ENCODE data around the gene MAP1A. TPM values are rescaled to one million over a fixed set of nuclear protein-coding genes. Genes with fewer than 3 reads are reported as not detected.
A peak's percentile ranks its signal among the peaks of the same experiment; 100 is the strongest.

The MAP1A gene
- total RNA-seq, 3 donors from 2014 or later: 1.9 to 59.4 (median 7.9) TPM

DNA sequence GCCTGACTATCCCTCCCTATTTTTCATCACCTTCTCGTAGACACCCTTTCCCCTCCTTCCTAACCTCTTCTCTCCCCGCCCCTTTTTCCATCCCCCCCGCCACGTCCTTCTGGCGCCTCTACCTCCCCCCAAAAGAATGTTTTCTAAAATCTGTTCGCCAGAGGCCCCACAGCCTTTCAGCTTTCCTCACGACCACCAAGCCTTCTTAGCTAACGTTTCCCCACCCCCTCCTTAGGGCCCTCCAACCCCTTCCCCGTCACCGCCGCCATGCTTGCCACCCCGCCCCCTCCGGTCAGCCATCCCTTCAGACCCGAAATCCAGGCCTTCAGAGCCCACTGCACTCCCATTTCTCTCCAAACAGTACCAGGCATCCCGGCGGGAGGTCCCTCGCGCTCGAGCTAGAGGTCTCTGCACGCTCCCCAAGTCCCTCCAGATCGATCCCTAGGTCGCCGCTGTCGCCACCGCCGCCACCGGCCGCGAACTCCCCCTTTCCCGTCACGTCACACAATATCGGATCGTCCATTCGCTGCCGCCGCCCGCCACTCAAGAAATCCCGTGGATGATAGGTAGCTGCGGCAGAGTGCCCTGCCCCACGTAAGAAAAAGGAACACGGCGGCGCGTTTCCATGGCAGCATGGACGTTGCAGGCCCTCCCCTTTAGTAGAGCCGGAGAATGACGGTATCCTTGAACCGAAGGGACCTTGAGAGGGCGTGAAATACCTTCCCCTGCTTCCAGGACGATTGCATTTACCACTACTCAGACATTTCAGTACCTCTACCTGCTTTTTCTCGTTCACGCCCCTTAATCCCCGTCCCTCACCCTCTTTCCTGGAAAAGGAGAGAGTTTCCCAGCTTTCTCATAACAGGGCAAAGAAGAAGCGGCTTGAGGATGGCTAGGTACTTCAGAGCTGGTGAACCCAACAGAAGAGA lies 24.5 kb upstream of the MAP1A start, which contains the start of gene TP53BP1:
Gene TP53BP1 (minus strand): TSS at position 484 of the 929 bp plus-strand sequence. CDS start 113 bp downstream, at position 371.
- DNase-seq (peak; percentile 96 to 98 (median 98)), ATAC-seq (peak; percentile 98)
- intact Hi-C loops (cut with DNase I, micrococcal nuclease): no loop called here
- no peak for TF ChIP-seq CTCF (IDR thresholded peaks at IDR 0.05)
- H3K4me3 ChIP-seq: peak within 1 kb of the TSS; percentile 45
- no peaks in the 10 kb centered on the region for H3K36me3 ChIP-seq (ENCODE audit: low read depth)
- peaks cover 12% of the 10 kb centered on the region for H3K4me1 ChIP-seq (ENCODE audit: low read depth)
- H3K9me3 ChIP-seq: no peaks in the 10 kb centered on the region

DNA sequence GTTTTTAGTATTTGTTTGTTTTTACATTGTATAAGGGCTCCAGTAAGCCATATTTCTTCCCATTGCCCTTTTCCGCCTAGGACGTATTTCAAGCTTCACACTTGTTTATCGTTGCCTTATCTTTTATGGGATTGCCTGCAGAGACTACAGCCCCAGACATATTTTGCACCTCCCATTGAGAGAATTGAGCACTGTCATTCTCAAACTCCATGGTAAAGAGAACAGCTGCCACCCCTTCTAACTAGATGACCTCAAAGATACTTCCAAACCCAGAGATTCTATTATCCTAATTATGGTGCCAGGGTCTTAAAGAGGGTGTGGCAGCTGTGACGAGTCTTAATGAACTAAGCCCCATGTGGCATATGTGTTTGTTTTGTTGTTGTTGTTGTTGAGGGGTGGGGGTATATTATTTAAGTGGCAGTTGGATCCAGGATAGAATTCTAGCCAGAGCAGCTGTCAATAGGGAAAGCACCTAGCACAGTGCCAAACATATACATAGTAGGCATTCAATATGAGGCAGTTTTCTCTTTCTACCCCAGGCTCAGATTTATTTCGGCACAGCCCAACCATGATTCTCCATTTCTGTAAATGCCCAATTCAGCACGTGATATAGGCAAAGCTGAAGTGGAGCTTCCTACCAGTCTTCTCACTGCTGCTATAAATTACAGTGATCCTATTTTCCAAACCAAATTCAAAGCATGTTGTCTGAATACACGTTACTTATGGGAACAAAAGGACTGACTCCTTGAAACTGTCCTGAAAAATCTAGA lies 23.5 kb upstream of the MAP1A start:
- intact Hi-C loops (cut with DNase I, micrococcal nuclease): no loop called here
- Histone ChIP-seq H3K4me1 (ENCODE audit: low read depth) (peaks cover 10% of the 10 kb centered on the region), H3K4me3 (no peak overlapping the region), H3K9me3 (no peaks in the 10 kb centered on the region), H3K36me3 (ENCODE audit: low read depth) (no peaks in the 10 kb centered on the region)
- ATAC-seq (peak; percentile 48), DNase-seq (no peak)
- no peak for TF ChIP-seq CTCF (IDR thresholded peaks at IDR 0.05)

- DNase-seq (no peak), ATAC-seq (no peak)
- Histone ChIP-seq H3K36me3 (ENCODE audit: low read depth) (no peaks in the 10 kb centered on the region), H3K9me3 (no peaks in the 10 kb centered on the region), H3K4me1 (ENCODE audit: low read depth) (no peaks in the 10 kb centered on the region), H3K4me3 (no peak overlapping the region)
- intact Hi-C loops (cut with DNase I, micrococcal nuclease): no loop called here
- no peak for TF ChIP-seq CTCF (IDR thresholded peaks at IDR 0.05)
Observed at GRCh38 chr15:43498990-43499389, 18.4 kb upstream of the MAP1A start.

DNA sequence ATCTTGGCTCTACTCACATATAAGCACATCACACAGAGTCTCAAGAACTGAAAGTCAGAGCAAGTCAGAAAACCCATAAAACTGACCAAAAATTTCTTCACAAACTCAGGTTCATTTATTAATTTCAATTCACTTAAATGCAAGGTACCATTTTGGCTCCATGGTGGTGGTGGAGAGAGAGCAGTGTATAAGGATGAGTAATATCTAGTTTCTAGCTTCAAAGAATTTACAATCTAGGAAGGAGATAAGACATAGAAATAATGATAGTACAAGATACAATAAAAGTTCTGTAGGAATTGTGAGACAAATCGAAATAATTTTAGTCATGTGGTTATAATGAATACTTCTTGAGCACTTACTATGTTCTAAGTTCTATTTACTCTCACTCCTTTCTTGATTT lies 17.8 kb upstream of the MAP1A start:
- no peaks in the 10 kb centered on the region for H3K4me1 ChIP-seq (ENCODE audit: low read depth)
- no peak for DNase-seq
- no peak for ATAC-seq
- H3K9me3 ChIP-seq: no peaks in the 10 kb centered on the region
- H3K36me3 ChIP-seq (ENCODE audit: low read depth): no peaks in the 10 kb centered on the region
- H3K4me3 ChIP-seq: no peak overlapping the region
- intact Hi-C loops (cut with DNase I, micrococcal nuclease): no loop called here
- no peak for TF ChIP-seq CTCF (IDR thresholded peaks at IDR 0.05)

DNA sequence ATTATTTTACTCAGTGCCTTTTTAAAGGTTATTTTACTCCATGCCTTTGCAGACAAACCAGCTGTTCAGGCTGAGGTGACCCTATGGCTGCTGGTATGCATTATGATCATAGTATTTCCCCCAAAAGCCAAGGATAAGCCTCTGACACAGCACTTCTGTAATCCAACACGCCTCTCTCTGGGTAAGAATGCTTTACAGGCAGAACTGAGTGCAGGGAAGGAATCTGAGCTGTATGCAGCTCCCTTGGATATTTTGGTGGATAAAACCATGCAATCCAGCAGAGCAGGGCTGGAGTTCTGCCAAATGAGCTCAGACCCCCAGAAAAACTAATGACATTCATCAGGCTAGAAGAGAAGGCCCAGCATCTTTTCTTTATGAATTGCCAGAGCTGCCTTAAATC lies 11.7 kb upstream of the MAP1A start:
- Histone ChIP-seq H3K36me3 (ENCODE audit: low read depth) (no peaks in the 10 kb centered on the region), H3K4me3 (no peak overlapping the region), H3K4me1 (ENCODE audit: low read depth) (peaks cover 3% of the 10 kb centered on the region), H3K9me3 (no peaks in the 10 kb centered on the region)
- ATAC-seq (no peak), DNase-seq (no peak)
- no peak for TF ChIP-seq CTCF (IDR thresholded peaks at IDR 0.05)
- intact Hi-C loops (cut with DNase I, micrococcal nuclease): no loop called here

Measured in mucosa of descending colon (tissue), 3 donors.